Activated naive CD8-positive, alpha-beta T cell treated with anti-CD3 and anti-CD28 coated beads for 36 hours (primary cell): Measurements from ENCODE around the gene ASF1A. TPM values are rescaled to one million over a fixed set of nuclear protein-coding genes. Genes with fewer than 3 reads are reported as not detected.
"Not testable (repeated sequence)": the region's sequence is repeated elsewhere in the genome, so short reads cannot be mapped to it uniquely, and the experiment has no call there.

Experiments
- DNase-seq: peaks from one replicate; pipeline ENCODE4 v3.0.0; 2021
- H3K27ac Mint-ChIP-seq: one replicate; pipeline ENCODE4 v1.8.0; 2022; ENCODE audit warnings: mild to moderate bottlenecking, moderate library complexity, mixed read lengths
- H3K27me3 Mint-ChIP-seq: one replicate; pipeline ENCODE4 v1.8.0; 2022; ENCODE audit warnings: mild to moderate bottlenecking, mixed read lengths
- H3K36me3 Mint-ChIP-seq: one replicate; pipeline ENCODE4 v1.8.0; 2021; ENCODE audit warnings: mild to moderate bottlenecking, mixed read lengths
- H3K4me1 Mint-ChIP-seq: one replicate; pipeline ENCODE4 v1.8.0; 2021; ENCODE audit warnings: mixed read lengths
- H3K4me3 Mint-ChIP-seq: one replicate; pipeline ENCODE4 v1.8.0; 2022; ENCODE audit warnings: mild to moderate bottlenecking, moderate library complexity, mixed read lengths
- H3K9me3 Mint-ChIP-seq: one replicate; pipeline ENCODE4 v1.8.0; 2022; ENCODE audit warnings: mixed read lengths
- total RNA-seq, 2 experiments: library from RNA; stranded (reverse); gene quantifications; one replicate each; pipeline ENCODE4 v1.2.3, GENCODE V29; 2021

Gene ASF1A
- total RNA-seq: 10 to 100 TPM; 39.9 to 42.7 TPM

- Mint-ChIP-seq H3K4me1 (peaks cover 51% of the 10 kb centered on the region), H3K27ac (peak within 1 kb of the TSS; percentile 99), H3K9me3 (no peaks in the 10 kb centered on the region), H3K27me3 (no peaks in the 10 kb centered on the region), H3K4me3 (peak within 1 kb of the TSS; percentile 95), H3K36me3 (peaks cover 32% of the 10 kb centered on the region)
- peak; percentile 97 for DNase-seq
Measured at GRCh38 chr6:118893807-118894424, at the start of gene ASF1A. Gene ASF1A (plus strand): TSS chr6:118894152. CDS start chr6:118894414, 262 bp downstream.

GRCh38 chr6:118844915-118845314, 49.0 kb upstream of the ASF1A start:
- no peaks in the 10 kb centered on the region for H3K27me3 Mint-ChIP-seq
- H3K9me3 Mint-ChIP-seq: peaks cover 4% of the 10 kb centered on the region
- H3K36me3 Mint-ChIP-seq: peaks cover 36% of the 10 kb centered on the region
- H3K4me1 Mint-ChIP-seq: peaks cover 23% of the 10 kb centered on the region
- DNase-seq: no peak
- H3K27ac Mint-ChIP-seq: peak overlapping the region; percentile 79
- H3K4me3 Mint-ChIP-seq: no peak overlapping the region

GRCh38 chr6:118853408-118853807, 40.5 kb upstream of the ASF1A start:
- Mint-ChIP-seq H3K27me3 (no peaks in the 10 kb centered on the region), H3K4me1 (peaks cover 21% of the 10 kb centered on the region), H3K4me3 (no peak overlapping the region), H3K9me3 (no peaks in the 10 kb centered on the region), H3K36me3 (peaks cover 14% of the 10 kb centered on the region), H3K27ac (no peak overlapping the region)
- DNase-seq: no peak

- no peak for DNase-seq
- H3K27me3 Mint-ChIP-seq: no peaks in the 10 kb centered on the region
- H3K9me3 Mint-ChIP-seq: peaks cover 5% of the 10 kb centered on the region
- no peak overlapping the region for H3K4me3 Mint-ChIP-seq
- H3K27ac Mint-ChIP-seq: no peak overlapping the region
- H3K4me1 Mint-ChIP-seq: peaks cover 40% of the 10 kb centered on the region
- peaks cover 24% of the 10 kb centered on the region for H3K36me3 Mint-ChIP-seq
Measured at GRCh38 chr6:118856301-118856700, 37.7 kb upstream of the ASF1A start.

- no peak for DNase-seq
- peaks cover 11% of the 10 kb centered on the region for H3K9me3 Mint-ChIP-seq
- no peak overlapping the region for H3K4me3 Mint-ChIP-seq
- H3K27me3 Mint-ChIP-seq: no peaks in the 10 kb centered on the region
- peaks cover 58% of the 10 kb centered on the region for H3K4me1 Mint-ChIP-seq
- peak overlapping the region; percentile 38 for H3K27ac Mint-ChIP-seq
- H3K36me3 Mint-ChIP-seq: peaks cover 41% of the 10 kb centered on the region
Measured at GRCh38 chr6:118859517-118860064, 34.4 kb upstream of the ASF1A start.

GRCh38 chr6:118860363-118860762, 33.6 kb upstream of the ASF1A start:
- Mint-ChIP-seq H3K27me3 (no peaks in the 10 kb centered on the region), H3K36me3 (peaks cover 41% of the 10 kb centered on the region), H3K9me3 (peaks cover 11% of the 10 kb centered on the region), H3K4me1 (peaks cover 64% of the 10 kb centered on the region), H3K27ac (no peak overlapping the region), H3K4me3 (no peak overlapping the region)
- no peak for DNase-seq

GRCh38 chr6:118860880-118861279, 33.1 kb upstream of the ASF1A start:
- Mint-ChIP-seq H3K9me3 (peaks cover 14% of the 10 kb centered on the region), H3K4me1 (peaks cover 63% of the 10 kb centered on the region), H3K4me3 (no peak overlapping the region), H3K36me3 (peaks cover 46% of the 10 kb centered on the region), H3K27me3 (no peaks in the 10 kb centered on the region), H3K27ac (no peak overlapping the region)
- no peak for DNase-seq

GRCh38 chr6:118862443-118862842, 31.5 kb upstream of the ASF1A start:
- H3K4me1 Mint-ChIP-seq: peaks cover 60% of the 10 kb centered on the region
- DNase-seq: no peak
- no peak overlapping the region for H3K27ac Mint-ChIP-seq
- H3K27me3 Mint-ChIP-seq: no peaks in the 10 kb centered on the region
- peaks cover 25% of the 10 kb centered on the region for H3K9me3 Mint-ChIP-seq
- H3K36me3 Mint-ChIP-seq: peaks cover 56% of the 10 kb centered on the region
- H3K4me3 Mint-ChIP-seq: no peak overlapping the region

- no peaks in the 10 kb centered on the region for H3K27me3 Mint-ChIP-seq
- H3K4me3 Mint-ChIP-seq: peak overlapping the region; percentile 71
- H3K9me3 Mint-ChIP-seq: peaks cover 33% of the 10 kb centered on the region
- no peak for DNase-seq
- peaks cover 50% of the 10 kb centered on the region for H3K4me1 Mint-ChIP-seq
- peaks cover 64% of the 10 kb centered on the region for H3K36me3 Mint-ChIP-seq
- H3K27ac Mint-ChIP-seq: peak overlapping the region; percentile 87
Measured at GRCh38 chr6:118864341-118865099, 29.4 kb upstream of the ASF1A start.

GRCh38 chr6:118865100-118865391, 28.9 kb upstream of the ASF1A start:
- Mint-ChIP-seq H3K27me3 (no peaks in the 10 kb centered on the region), H3K27ac (peak overlapping the region; percentile 87), H3K4me3 (no peak overlapping the region), H3K9me3 (peaks cover 33% of the 10 kb centered on the region), H3K4me1 (peaks cover 50% of the 10 kb centered on the region), H3K36me3 (peaks cover 64% of the 10 kb centered on the region)
- DNase-seq: no peak

GRCh38 chr6:118867181-118867580, 26.8 kb upstream of the ASF1A start:
- Mint-ChIP-seq H3K4me1 (peaks cover 59% of the 10 kb centered on the region), H3K9me3 (peaks cover 33% of the 10 kb centered on the region), H3K27me3 (no peaks in the 10 kb centered on the region), H3K27ac (no peak overlapping the region), H3K4me3 (no peak overlapping the region), H3K36me3 (peaks cover 63% of the 10 kb centered on the region)
- DNase-seq: no peak

- Mint-ChIP-seq H3K36me3 (peaks cover 62% of the 10 kb centered on the region), H3K9me3 (peaks cover 28% of the 10 kb centered on the region), H3K4me1 (peaks cover 50% of the 10 kb centered on the region)
- DNase-seq, H3K27ac Mint-ChIP-seq, H3K4me3 Mint-ChIP-seq, H3K27me3 Mint-ChIP-seq: not testable (repeated sequence)
Measured at GRCh38 chr6:118868901-118869300, 25.1 kb upstream of the ASF1A start.

GRCh38 chr6:118869350-118869749, 24.6 kb upstream of the ASF1A start:
- H3K9me3 Mint-ChIP-seq: peaks cover 28% of the 10 kb centered on the region
- no peak for DNase-seq
- H3K36me3 Mint-ChIP-seq: peaks cover 59% of the 10 kb centered on the region
- H3K4me3 Mint-ChIP-seq: no peak overlapping the region
- H3K27me3 Mint-ChIP-seq: no peaks in the 10 kb centered on the region
- H3K27ac Mint-ChIP-seq: peak overlapping the region; percentile 54
- H3K4me1 Mint-ChIP-seq: peaks cover 47% of the 10 kb centered on the region

- H3K4me3 Mint-ChIP-seq: no peak overlapping the region
Measured at GRCh38 chr6:118869894-118870589, 23.9 kb upstream of the ASF1A start.

GRCh38 chr6:118871331-118871730, 22.6 kb upstream of the ASF1A start:
- H3K9me3 Mint-ChIP-seq: peaks cover 19% of the 10 kb centered on the region
- no peak for DNase-seq
- H3K36me3 Mint-ChIP-seq: peaks cover 56% of the 10 kb centered on the region
- peaks cover 34% of the 10 kb centered on the region for H3K4me1 Mint-ChIP-seq
- no peak overlapping the region for H3K27ac Mint-ChIP-seq
- no peaks in the 10 kb centered on the region for H3K27me3 Mint-ChIP-seq
- no peak overlapping the region for H3K4me3 Mint-ChIP-seq

More at GRCh38 chr6:118869894-118870589, 23.9 kb upstream of the ASF1A start:
- H3K27ac Mint-ChIP-seq: peak overlapping the region; percentile 54
- H3K4me1 Mint-ChIP-seq: peaks cover 42% of the 10 kb centered on the region
- no peaks in the 10 kb centered on the region for H3K27me3 Mint-ChIP-seq
- no peak for DNase-seq
- H3K36me3 Mint-ChIP-seq: peaks cover 61% of the 10 kb centered on the region
- H3K9me3 Mint-ChIP-seq: peaks cover 28% of the 10 kb centered on the region
